ENCODE data around the gene COG2.
"Not testable (repeated sequence)": the region's sequence is repeated elsewhere in the genome, so short reads cannot be mapped to it uniquely, and the experiment has no call there.

The COG2 gene

DNA sequence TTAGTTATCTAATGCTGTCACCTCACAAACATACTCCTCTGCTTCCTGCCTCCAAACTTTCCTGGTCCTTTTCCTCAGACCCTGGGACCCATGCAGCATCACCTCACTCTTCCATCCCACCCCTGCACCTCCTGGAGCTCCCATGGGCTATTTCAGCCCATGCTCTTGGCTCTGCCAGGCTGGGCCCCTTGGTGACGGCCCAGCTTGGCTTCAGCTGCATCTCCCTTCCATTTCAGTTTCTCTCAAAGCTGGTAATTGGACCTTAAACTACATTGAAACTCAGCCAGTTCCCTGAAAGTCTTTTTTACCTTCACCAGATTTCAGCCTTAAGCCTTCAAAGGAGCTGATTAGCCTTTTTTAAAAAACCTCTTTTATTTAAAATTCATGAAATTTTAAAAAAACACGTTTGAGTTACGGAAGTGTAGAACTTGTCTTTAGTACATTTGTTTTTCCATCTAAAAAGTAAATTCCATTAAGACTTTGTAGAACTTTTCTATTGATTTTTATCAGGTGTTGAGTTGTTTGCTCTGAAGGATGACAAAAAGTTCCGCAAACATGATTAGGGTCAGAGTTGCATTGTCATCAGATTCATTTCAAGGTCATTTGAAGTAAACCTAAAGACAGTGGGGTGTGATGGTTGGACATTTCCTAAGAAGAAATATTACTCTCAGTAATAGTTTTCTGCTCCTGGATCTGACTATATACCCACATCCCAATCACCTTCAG lies 38.2 kb downstream of the COG2 start:
- no peak for DNase-seq

- no peak for DNase-seq
Measured at GRCh38 chr1:230681599-230681998, 39.3 kb downstream of the COG2 start.

- no peak for DNase-seq
Measured at GRCh38 chr1:230682274-230682673, 40.0 kb downstream of the COG2 start.

GRCh38 chr1:230682882-230683610 lies 40.8 kb downstream of the COG2 start:
- no peak for DNase-seq

DNA sequence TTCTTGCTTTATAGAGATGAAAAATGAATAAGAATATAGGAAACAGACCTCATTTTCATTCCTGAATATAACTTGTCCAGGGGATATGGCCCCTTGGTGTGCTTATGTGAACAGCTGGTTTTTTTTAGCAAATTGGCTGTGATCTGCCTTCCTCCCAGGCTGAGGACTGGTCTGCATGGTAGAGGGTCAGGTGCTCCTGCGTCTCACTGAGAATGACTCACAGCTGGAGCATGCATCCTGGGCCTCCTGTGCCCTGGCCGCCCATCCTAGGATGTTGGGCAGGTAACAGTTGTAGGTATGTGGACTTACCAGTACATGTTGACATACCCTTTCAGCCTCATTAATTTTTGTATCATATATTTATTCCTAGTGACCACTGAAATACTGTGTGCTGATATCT lies 41.9 kb downstream of the COG2 start:
- no peak for DNase-seq

- DNase-seq: no peak
Measured at GRCh38 chr1:230684998-230685397, 42.7 kb downstream of the COG2 start.

DNA sequence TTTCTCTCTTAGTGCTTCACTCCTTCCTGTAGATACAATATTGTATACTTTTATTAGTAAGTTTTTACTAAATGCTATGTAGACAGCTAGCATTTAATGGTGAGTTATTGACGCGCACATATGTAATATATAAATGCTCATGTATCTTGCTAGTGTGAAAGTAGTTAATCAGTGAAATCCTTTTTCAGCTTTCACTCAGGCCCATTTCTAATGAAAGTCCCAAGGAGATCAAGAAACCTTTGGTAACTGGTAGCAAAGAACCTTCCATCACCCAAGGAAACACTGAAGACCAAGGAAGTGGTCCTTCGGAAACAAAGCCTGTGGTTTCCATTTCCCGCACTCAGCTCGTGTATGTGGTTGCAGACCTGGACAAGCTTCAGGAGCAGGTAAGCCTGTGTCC lies 44.5 kb downstream of the COG2 start:
- no peak for DNase-seq

- no peak for DNase-seq
Measured at GRCh38 chr1:230690101-230690500, 47.8 kb downstream of the COG2 start.

DNA sequence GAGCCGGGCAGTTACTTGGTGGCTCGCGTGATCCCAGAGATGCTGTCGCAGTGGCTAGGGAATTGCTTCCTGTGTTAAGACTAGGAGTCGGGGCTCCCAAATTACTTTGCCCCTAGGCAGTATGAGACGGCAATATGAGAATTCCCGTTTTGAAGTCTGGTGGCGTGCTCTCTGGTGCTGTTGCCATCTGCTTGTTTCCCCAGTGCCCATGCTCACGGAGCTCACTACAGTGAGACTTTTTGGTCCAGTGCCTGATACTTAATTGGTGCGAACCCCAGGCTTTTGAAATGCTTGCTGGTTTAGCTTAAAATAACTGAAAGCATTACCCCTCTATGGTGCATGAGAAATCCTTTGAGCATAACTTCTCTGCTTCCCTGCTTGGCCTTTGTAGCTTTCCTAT lies 49.3 kb downstream of the COG2 start:
- no peak for DNase-seq

DNA sequence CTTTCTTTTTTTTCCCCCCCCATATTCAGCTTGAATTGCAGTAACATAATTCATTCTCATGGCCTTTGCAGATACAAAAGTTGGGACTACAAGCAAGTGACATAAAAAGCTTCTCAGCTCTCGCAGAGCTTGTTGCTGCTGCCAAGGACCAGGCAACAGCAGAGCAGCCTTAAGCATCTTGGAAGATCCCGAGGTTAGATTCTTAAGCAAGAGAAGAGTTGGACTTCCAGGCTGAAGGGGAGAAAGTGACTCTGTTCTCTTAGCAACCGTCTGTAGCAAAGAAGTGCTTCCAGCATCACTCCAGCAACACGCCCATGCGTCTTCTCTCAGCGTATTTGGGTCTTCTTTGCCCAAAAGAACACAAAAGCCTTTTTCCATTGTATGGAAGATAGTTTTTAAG lies 50.9 kb downstream of the COG2 start:
- no peak for DNase-seq

DNA sequence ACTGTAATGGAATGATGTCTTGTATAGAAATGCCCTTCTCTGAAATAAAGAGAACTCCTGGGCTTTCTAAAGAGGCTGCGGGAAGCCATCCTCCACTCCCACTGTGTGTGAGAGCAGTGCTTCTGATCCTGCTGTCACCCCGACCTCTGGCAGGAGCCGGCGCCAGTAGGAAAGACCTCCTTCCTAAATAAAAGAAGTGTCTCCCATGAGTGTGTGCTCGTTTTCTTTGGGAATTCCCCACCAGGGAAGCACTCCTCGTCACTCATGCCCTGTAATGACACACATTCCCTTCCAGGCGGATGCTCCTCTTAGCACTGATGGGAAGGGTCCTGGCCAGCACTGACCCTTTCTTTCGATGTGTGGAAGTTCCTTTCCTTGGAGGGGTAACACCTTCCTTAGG lies 51.5 kb downstream of the COG2 start:
- no peak for DNase-seq

GRCh38 chr1:230694464-230694863 lies 52.2 kb downstream of the COG2 start:
- DNase-seq: no peak

DNA sequence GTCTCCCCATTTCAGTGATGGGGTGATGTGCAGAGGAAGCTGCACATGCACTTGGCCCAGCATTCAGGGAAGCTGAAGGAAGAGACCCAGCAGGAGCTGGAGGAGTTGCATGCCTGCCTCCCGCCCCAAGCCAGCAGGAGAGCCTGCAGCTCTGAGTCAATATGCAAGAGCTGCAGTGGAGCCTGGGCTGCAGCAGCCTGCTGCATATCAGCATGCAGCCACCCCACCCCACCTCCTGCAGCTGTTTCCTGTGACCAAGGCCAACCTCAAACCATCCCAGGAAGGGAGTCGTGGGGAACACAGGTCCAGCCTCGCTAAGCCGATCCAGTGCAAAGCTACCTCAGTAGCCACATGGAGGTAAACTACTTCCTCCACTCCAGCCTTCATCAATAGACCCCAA lies 52.7 kb downstream of the COG2 start:
- DNase-seq: no peak

- DNase-seq: no peak
Measured at GRCh38 chr1:230696218-230696617, 53.9 kb downstream of the COG2 start.

GRCh38 chr1:230696722-230697437 lies 54.6 kb downstream of the COG2 start:
- no peak for DNase-seq

DNA sequence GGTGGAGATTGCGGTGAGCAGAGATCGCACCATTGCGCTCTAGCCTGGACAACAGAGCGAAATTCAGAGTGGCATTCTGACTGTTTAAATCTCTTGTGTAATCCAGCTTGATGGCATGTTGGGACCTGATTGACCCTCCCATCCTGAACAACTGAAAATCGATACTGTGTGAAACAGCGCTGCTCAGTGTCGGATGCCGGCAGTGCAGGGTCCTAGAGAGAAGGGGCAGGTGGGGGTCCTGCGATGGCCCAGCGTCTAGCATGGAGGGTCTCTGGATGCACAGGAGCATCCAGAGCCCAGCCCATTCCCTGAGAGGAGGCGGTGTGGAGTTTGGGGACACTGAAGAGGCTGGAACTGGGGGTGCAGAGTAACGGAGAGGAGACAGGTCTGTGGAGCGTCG lies 55.8 kb downstream of the COG2 start:
- no peak for DNase-seq

GRCh38 chr1:230698964-230699363 lies 56.7 kb downstream of the COG2 start:
- DNase-seq: not testable (repeated sequence)

GRCh38 chr1:230699716-230700115 lies 57.4 kb downstream of the COG2 start:
- no peak for DNase-seq

DNA sequence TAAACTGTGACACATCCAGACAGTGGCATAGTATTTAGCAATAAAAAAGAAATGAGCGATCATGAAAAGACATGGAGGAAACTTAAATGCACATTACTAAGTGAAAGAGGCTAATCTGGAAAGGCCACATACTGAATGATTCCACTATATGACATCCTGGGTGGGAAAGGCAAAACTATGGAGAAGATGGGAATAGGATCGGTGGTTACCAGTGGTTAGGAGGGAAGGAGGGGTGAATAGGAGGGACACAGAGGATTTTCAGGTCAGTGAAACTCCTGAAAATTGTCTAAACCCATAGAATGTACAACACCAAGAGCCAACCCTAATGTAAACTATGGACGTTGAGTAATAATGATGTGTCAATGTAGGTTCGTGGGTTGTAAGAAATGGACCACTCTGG lies 57.9 kb downstream of the COG2 start:
- no peak for DNase-seq

GRCh38 chr1:230701434-230701833 lies 59.2 kb downstream of the COG2 start:
- no peak for DNase-seq

DNA sequence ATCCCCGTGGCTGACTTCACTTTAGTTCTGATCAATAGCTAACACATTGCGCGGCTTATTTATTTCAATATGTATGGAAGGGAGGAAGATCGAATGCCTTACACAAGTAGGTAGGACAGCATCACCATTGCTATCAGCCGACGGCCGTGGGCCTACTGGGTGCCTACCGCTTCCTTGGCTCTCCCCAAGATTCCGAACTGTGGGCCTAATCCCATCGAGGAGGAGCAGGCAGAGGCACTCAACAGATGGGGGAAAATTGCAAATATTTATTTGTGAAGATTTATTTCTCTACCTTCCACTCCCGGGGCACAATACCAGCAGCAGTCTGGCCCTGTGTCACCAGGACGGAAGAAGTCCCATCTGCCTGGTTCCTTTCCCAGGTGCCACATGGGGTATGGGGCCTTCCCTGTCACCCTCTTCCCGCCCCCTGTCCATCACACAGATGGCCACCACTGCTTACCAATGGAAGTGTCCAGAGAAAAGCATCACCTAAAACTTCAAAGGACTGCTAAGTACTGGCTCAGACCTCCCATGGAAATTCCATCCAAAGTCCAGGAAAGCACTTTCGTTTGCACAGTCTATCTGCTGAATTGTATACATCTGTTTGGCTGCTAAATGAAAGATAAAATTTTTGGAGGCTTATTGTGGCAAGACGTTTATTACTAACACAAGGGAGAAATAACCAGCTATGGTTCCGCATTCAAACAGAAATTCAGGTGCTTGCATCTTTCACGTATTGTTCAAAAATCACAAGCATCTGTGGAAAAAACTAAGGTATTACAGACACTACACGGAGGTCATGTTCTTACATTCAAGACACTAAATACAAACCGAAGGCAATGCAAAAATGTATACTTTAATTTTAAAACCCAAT lies 59.9 kb downstream of the COG2 start:
- no peak for DNase-seq

DNA sequence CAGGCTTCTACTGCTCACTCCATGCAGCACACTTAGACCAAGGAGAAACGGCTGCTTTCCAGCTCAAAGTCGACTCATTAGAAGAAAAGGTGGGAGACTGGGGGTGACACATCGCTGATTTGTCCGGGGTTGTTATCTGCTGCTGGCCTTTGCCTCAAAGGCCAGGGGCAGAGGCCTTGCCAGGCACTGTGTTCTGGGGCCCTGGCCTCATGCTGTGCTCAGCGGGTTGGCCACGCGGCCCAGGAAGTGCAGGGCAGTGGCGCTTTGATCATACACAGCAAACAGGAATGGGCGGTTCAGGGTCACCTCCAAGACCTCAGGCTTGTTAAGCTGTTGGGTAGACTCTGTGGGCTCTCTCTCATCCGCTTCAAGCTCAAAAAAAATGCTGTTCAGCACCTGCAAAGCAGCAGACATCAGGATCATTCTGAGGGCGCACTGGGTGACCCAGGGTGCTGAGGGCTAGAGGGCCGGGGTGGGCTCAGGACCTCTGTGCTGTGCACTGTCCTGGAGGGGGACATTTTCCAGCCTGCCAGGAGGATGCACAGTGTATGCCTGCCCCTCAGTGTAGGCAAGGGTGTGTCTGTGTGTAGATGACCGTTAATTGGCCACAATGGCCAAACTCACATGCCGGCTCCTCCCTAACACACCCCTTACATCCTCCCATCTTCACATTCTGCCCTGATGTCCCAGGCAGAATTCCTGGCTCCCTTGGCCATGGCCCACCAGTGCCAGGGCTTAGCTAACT lies 60.8 kb downstream of the COG2 start:
- DNase-seq: no peak

All from CD4-positive, alpha-beta T cell treated with Interleukin-21 for 1 hour (primary cell).